Suprapubic skin (tissue), 4 donors: ENCODE measurements around the gene HSD17B14.

Source experiments
- EP300 ChIP-seq: sonication (generic); formaldehyde crosslinking; IDR thresholded peaks from one replicate; pipeline ENCODE4 v1.6.1; 2017; ENCODE audit warnings: antibody characterized with exemption
- POLR2A ChIP-seq, 2 donors: fragments of 450-650 bp; IDR thresholded peaks; one replicate each; pipeline ENCODE4 v1.6.1; 2017; ENCODE audit warnings: antibody characterized with exemption in 2 of 2, mild to moderate bottlenecking in 2 of 2, moderate library complexity in 2 of 2
- POLR2AphosphoS5 ChIP-seq, 3 donors: sonication (generic); formaldehyde crosslinking; IDR thresholded peaks; one replicate each; pipeline ENCODE4 v1.6.1; 2017; ENCODE audit warnings: antibody characterized with exemption in 3 of 3
- TF ChIP-seq, protein P1 (sequence below), 2 donors: fragments of 200-600 bp in 1 of 2; fragments of 450-650 bp in 1 of 2; sonication (generic) in 1 of 2; IDR thresholded peaks; one replicate each; pipeline ENCODE4 v1.5.1; 2016 to 2019; ENCODE audit warnings: antibody characterized with exemption in 2 of 2, mild to moderate bottlenecking in 1 of 2, moderate library complexity in 1 of 2

DNA sequence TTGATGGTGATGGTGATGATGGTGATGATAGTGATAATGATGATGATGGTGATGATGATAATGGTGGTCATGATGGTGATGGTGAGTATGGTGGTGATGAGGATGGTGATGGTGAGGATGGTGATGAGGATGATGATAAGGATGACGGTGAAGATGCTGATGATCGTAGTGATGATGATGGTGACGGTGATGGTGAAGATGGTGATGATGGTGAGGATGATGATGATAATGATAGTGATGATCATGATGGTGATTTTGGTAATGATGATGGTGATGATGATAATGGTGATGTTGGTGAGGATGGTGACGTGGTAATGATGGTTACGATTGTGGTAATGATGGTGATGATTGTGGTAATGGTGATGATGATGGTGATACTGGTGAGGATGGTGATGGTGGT is 14.7 kb downstream of the HSD17B14 start:
- TF ChIP-seq, protein P1, sequence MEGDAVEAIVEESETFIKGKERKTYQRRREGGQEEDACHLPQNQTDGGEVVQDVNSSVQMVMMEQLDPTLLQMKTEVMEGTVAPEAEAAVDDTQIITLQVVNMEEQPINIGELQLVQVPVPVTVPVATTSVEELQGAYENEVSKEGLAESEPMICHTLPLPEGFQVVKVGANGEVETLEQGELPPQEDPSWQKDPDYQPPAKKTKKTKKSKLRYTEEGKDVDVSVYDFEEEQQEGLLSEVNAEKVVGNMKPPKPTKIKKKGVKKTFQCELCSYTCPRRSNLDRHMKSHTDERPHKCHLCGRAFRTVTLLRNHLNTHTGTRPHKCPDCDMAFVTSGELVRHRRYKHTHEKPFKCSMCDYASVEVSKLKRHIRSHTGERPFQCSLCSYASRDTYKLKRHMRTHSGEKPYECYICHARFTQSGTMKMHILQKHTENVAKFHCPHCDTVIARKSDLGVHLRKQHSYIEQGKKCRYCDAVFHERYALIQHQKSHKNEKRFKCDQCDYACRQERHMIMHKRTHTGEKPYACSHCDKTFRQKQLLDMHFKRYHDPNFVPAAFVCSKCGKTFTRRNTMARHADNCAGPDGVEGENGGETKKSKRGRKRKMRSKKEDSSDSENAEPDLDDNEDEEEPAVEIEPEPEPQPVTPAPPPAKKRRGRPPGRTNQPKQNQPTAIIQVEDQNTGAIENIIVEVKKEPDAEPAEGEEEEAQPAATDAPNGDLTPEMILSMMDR (IDR thresholded peaks at IDR 0.05): no peak
- no peak for TF ChIP-seq POLR2A (IDR thresholded peaks at IDR 0.05)
- no peak for TF ChIP-seq POLR2AphosphoS5 (IDR thresholded peaks at IDR 0.05)
- no peak for TF ChIP-seq EP300
